PFSK-1 (cell line): ENCODE data around the gene FSTL4.

Experiments
- FOXP2 ChIP-seq: optimal IDR thresholded peaks from 2 replicates; pipeline ENCODE3; 2011; ENCODE audit warnings: borderline replicate concordance, control low read depth, inconsistent platforms; ENCODE audit not compliant: insufficient read depth; ENCODE audit errors: extremely low read length, extremely low read depth
- POLR2AphosphoS5 ChIP-seq: IDR thresholded peaks from 2 replicates; pipeline ENCODE4 v1.6.1; 2012; ENCODE audit warnings: low read depth, mild to moderate bottlenecking, control low read depth, low read length, moderate library complexity
- REST ChIP-seq, 2 experiments: IDR thresholded peaks; 2 replicates each; pipeline versions ENCODE4 v1.6.1 to v1.8.0; 2011 to 2012; ENCODE audit warnings: low read depth in 2 of 2, low read length in 2 of 2, control low read depth in 1 of 2, inconsistent platforms in 1 of 2, mild to moderate bottlenecking in 1 of 2, moderate library complexity in 1 of 2; ENCODE audit not compliant: insufficient read depth in 1 of 2
- SIN3A ChIP-seq: IDR thresholded peaks from 2 replicates; pipeline ENCODE4 v1.6.1; 2012; ENCODE audit warnings: mild to moderate bottlenecking, low read length, moderate library complexity, borderline replicate concordance; ENCODE audit not compliant: insufficient read depth
- TAF1 ChIP-seq: IDR thresholded peaks from 2 replicates; pipeline ENCODE4 v1.6.1; 2012; ENCODE audit warnings: low read length, control low read depth, borderline replicate concordance; ENCODE audit not compliant: insufficient read depth

Gene FSTL4

GRCh38 chr5:133311176-133311575 lies 301.2 kb downstream of the FSTL4 start:
- TF ChIP-seq TAF1 (no peak), FOXP2 (no peak), REST (IDR thresholded peaks at IDR 0.05; ENCODE audit: insufficient read depth in 1 of 2, low read depth in 2 of 2, low read length in 2 of 2) (no peak), SIN3A (no peak), POLR2AphosphoS5 (no peak)

- TF ChIP-seq SIN3A (no peak), POLR2AphosphoS5 (no peak), TAF1 (no peak), FOXP2 (no peak), REST (IDR thresholded peaks at IDR 0.05; ENCODE audit: insufficient read depth in 1 of 2, low read depth in 2 of 2, low read length in 2 of 2) (no peak)
Observed at GRCh38 chr5:133309984-133310621, 302.2 kb downstream of the FSTL4 start.

GRCh38 chr5:133309166-133309795 lies 303.1 kb downstream of the FSTL4 start:
- TF ChIP-seq TAF1 (no peak), POLR2AphosphoS5 (no peak), FOXP2 (no peak), REST (IDR thresholded peaks at IDR 0.05; ENCODE audit: insufficient read depth in 1 of 2, low read depth in 2 of 2, low read length in 2 of 2) (no peak), SIN3A (no peak)

- TF ChIP-seq POLR2AphosphoS5 (no peak), TAF1 (no peak), FOXP2 (no peak)
Observed at GRCh38 chr5:133307275-133307674, 305.1 kb downstream of the FSTL4 start.

- TF ChIP-seq FOXP2 (no peak), TAF1 (no peak), REST (IDR thresholded peaks at IDR 0.05; ENCODE audit: insufficient read depth in 1 of 2, low read depth in 2 of 2, low read length in 2 of 2) (no peak), POLR2AphosphoS5 (no peak), SIN3A (no peak)
Observed at GRCh38 chr5:133304707-133305216, 307.6 kb downstream of the FSTL4 start.
